ENCODE measurements around the gene SGTA.
"Not testable (repeated sequence)": the region's sequence is repeated elsewhere in the genome, so short reads cannot be mapped to it uniquely, and the experiment has no call there.

SGTA gene

DNA sequence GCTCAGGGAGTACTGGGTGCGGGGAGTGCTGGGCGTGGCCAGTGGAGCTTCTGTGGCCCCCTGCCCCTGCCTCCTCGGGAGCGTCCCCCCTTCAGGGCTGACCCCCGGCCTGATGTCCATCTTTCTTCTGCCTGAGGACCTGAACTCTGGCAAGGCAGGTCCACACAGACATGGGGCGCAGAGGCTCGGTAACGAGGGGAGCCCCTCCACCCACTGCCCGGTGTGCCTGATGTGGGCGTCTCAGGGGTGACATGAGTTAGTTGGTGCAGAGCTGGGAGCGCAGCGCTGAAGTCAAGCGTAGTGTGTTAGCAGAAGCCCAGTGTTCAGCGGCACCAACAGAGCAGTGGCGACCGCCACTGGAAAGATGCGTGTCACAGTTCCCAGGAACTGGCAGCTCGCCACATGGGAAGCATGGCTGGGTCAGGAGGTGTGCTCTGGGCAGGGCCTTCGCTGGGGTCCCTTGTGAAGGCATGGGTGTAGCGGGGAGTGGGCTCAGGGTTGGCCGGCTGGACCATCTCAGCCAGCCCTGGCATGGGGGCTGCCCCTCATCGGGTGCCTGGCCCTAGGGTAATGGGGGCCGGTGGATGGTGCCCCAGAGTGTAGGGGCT, 13.7 kb upstream of the SGTA start:
- POLR2A ChIA-PET = no interaction called here

DNA sequence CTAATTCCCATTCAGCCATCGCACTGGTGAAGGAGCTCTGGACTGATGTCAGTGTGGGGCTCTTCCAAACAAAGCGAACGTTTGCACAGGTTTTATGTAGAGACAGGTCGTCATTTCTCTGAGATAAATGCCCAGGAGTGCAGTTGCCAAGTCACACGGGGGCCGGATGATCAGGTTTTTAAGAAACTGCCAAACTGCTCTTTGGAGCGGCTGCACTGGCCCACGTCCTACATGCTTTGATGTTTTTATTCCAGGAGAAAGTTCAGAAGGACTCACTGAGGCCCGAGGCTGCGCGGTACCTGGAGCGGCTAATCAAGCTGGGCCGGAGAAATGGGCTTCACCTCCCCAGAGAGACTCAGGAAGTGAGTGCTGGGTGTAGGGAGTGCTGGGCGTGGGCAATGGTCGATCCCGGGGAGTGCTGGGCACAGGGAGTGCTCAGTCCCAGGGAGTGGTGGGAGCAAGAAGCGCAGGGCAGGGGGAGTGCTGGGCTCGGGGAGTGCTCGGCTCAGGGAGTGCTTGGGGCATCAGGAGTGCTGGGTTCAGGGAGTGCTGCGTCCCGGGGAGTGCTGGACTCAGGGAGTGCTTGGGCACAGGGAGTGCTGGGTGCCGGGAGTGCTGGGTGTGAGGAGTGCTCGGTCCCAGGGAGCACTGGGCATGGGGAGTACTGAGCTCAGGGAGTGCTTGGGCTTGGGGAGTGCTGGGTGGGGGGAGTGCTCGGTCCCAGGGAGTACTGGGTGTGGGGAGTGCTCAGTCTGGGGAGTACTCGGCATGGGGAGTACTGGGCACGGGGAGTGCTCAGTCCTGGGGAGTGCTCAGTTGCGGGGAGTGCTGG, 13.0 kb upstream of the SGTA start:
- no peaks in the 10 kb centered on the region for H3K27me3 ChIP-seq (replicated peaks in 2 of 5; ENCODE audit: control insufficient read depth in 4 of 5, insufficient read depth in 5 of 5, low read length in 4 of 5)
- WGBS (ENCODE audit: insufficient coverage) = 95% methylated on average over 20 of the region's 27 CpGs
- H3K4me3 ChIP-seq (ENCODE audit: control insufficient read depth in 1 of 7, extremely low read depth in 1 of 7, insufficient read depth in 4 of 7, low read depth in 2 of 7, low read length in 6 of 7) = no peak overlapping the region
- ChIA-PET POLR2A (no interaction called here), CTCF (no interaction called here)
- no peak overlapping the region for H3K27ac ChIP-seq (ENCODE audit: insufficient read depth in 1 of 2, low read depth in 1 of 2, low read length in 2 of 2, poor library complexity in 1 of 2, severe bottlenecking in 2 of 2)
- peaks cover 0 to 79% (median 59%) of the 10 kb centered on the region in 4 experiments for H3K36me3 ChIP-seq (ENCODE audit: control insufficient read depth in 4 of 4, insufficient read depth in 4 of 4, low read length in 3 of 4)
- H3K4me1 ChIP-seq (ENCODE audit: control extremely low read depth in 1 of 4, control insufficient read depth in 4 of 4, insufficient read depth in 4 of 4, low read length in 3 of 4) = no peaks in the 10 kb centered on the region
- no peaks in the 10 kb centered on the region for H3K9me3 ChIP-seq (ENCODE audit: control extremely low read depth in 1 of 5, control insufficient read depth in 4 of 5, insufficient read depth in 2 of 5, low read depth in 1 of 5, low read length in 4 of 5)
- DNase-seq = no peak

More for the DNA sequence above, 13.7 kb upstream of the SGTA start:
- H3K27me3 ChIP-seq (replicated peaks in 2 of 5; ENCODE audit: control insufficient read depth in 4 of 5, insufficient read depth in 5 of 5, low read length in 4 of 5) = no peaks in the 10 kb centered on the region
- H3K27ac ChIP-seq (ENCODE audit: insufficient read depth in 1 of 2, low read depth in 1 of 2, low read length in 2 of 2, poor library complexity in 1 of 2, severe bottlenecking in 2 of 2) = no peak overlapping the region
- DNase-seq = no peak
- H3K4me3 ChIP-seq (ENCODE audit: control insufficient read depth in 1 of 7, extremely low read depth in 1 of 7, insufficient read depth in 4 of 7, low read depth in 2 of 7, low read length in 6 of 7) = no peak overlapping the region
- 97% methylated on average over 22 of the region's 23 CpGs for WGBS (ENCODE audit: insufficient coverage)
- no peaks in the 10 kb centered on the region for H3K4me1 ChIP-seq (ENCODE audit: control extremely low read depth in 1 of 4, control insufficient read depth in 4 of 4, insufficient read depth in 4 of 4, low read length in 3 of 4)
- CTCF ChIA-PET = no interaction called here
- H3K36me3 ChIP-seq (ENCODE audit: control insufficient read depth in 4 of 4, insufficient read depth in 4 of 4, low read length in 3 of 4) = peaks cover 0 to 79% (median 60%) of the 10 kb centered on the region in 4 experiments
- H3K9me3 ChIP-seq (ENCODE audit: control extremely low read depth in 1 of 5, control insufficient read depth in 4 of 5, insufficient read depth in 2 of 5, low read depth in 1 of 5, low read length in 4 of 5) = no peaks in the 10 kb centered on the region

- Histone ChIP-seq H3K4me3 (ENCODE audit: control insufficient read depth in 1 of 7, extremely low read depth in 1 of 7, insufficient read depth in 4 of 7, low read depth in 2 of 7, low read length in 6 of 7) (no peak overlapping the region), H3K4me1 (ENCODE audit: control extremely low read depth in 1 of 4, control insufficient read depth in 4 of 4, insufficient read depth in 4 of 4, low read length in 3 of 4) (no peaks in the 10 kb centered on the region), H3K27me3 (replicated peaks in 2 of 5; ENCODE audit: control insufficient read depth in 4 of 5, insufficient read depth in 5 of 5, low read length in 4 of 5) (no peaks in the 10 kb centered on the region), H3K9me3 (ENCODE audit: control extremely low read depth in 1 of 5, control insufficient read depth in 4 of 5, insufficient read depth in 2 of 5, low read depth in 1 of 5, low read length in 4 of 5) (no peaks in the 10 kb centered on the region), H3K27ac (ENCODE audit: insufficient read depth in 1 of 2, low read depth in 1 of 2, low read length in 2 of 2, poor library complexity in 1 of 2, severe bottlenecking in 2 of 2) (no peak overlapping the region), H3K36me3 (ENCODE audit: control insufficient read depth in 4 of 4, insufficient read depth in 4 of 4, low read length in 3 of 4) (peaks cover 0 to 79% (median 50%) of the 10 kb centered on the region in 4 experiments)
- ChIA-PET CTCF (no interaction called here), POLR2A (interaction anchor here (0.6 kb wide), 1 partner anchor 16 kb away, joined by 3 read pairs; no protein-coding TSS in a partner anchor)
- WGBS (ENCODE audit: insufficient coverage) = 96% methylated on average over 12 of the region's 12 CpGs
- DNase-seq = no peak
Measured at GRCh38 chr19:2793577-2793976, 10.5 kb upstream of the SGTA start.

GRCh38 chr19:2793126-2793525, 10.1 kb upstream of the SGTA start:
- WGBS (ENCODE audit: insufficient coverage) = 98% methylated on average over 6 of the region's 7 CpGs
- Histone ChIP-seq H3K4me1 (ENCODE audit: control extremely low read depth in 1 of 4, control insufficient read depth in 4 of 4, insufficient read depth in 4 of 4, low read length in 3 of 4) (no peaks in the 10 kb centered on the region), H3K9me3 (ENCODE audit: control extremely low read depth in 1 of 5, control insufficient read depth in 4 of 5, insufficient read depth in 2 of 5, low read depth in 1 of 5, low read length in 4 of 5) (no peaks in the 10 kb centered on the region), H3K27me3 (replicated peaks in 2 of 5; ENCODE audit: control insufficient read depth in 4 of 5, insufficient read depth in 5 of 5, low read length in 4 of 5) (no peaks in the 10 kb centered on the region), H3K27ac (ENCODE audit: insufficient read depth in 1 of 2, low read depth in 1 of 2, low read length in 2 of 2, poor library complexity in 1 of 2, severe bottlenecking in 2 of 2) (no peak overlapping the region), H3K4me3 (ENCODE audit: control insufficient read depth in 1 of 7, extremely low read depth in 1 of 7, insufficient read depth in 4 of 7, low read depth in 2 of 7, low read length in 6 of 7) (no peak overlapping the region), H3K36me3 (ENCODE audit: control insufficient read depth in 4 of 4, insufficient read depth in 4 of 4, low read length in 3 of 4) (peaks cover 0 to 78% (median 45%) of the 10 kb centered on the region in 4 experiments)
- POLR2A ChIA-PET = interaction anchor here (0.6 kb wide), 1 partner anchor 15 kb away, joined by 3 read pairs; no protein-coding TSS in a partner anchor
- no peak for DNase-seq
- CTCF ChIA-PET = no interaction called here

DNA sequence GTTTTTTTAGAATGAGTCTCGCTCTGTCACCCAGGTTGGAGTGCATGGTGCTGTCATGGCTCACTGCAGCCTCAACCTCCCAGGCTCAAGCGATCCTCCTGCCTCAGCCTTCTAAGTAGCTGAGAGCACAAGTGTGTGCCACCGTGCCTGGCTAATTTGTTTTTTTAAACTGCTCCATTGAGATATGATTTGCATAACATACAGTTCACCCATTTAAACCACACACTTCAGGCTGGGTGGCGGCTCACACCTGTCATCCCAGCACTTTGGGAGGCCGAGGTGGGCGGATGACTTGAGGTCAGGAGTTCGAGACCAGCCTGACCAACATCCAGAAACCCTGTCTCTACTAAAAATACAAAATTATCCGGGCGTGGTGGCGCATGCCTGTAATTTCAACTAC, 9.6 kb upstream of the SGTA start:
- H3K27ac ChIP-seq (ENCODE audit: insufficient read depth in 1 of 2, low read depth in 1 of 2, low read length in 2 of 2, poor library complexity in 1 of 2, severe bottlenecking in 2 of 2); H3K4me1 ChIP-seq (ENCODE audit: control extremely low read depth in 1 of 4, control insufficient read depth in 4 of 4, insufficient read depth in 4 of 4, low read length in 3 of 4); H3K4me3 ChIP-seq (ENCODE audit: control insufficient read depth in 1 of 7, extremely low read depth in 1 of 7, insufficient read depth in 4 of 7, low read depth in 2 of 7, low read length in 6 of 7); H3K27me3 ChIP-seq (replicated peaks in 2 of 5; ENCODE audit: control insufficient read depth in 4 of 5, insufficient read depth in 5 of 5, low read length in 4 of 5); CTCF ChIA-PET; H3K9me3 ChIP-seq (ENCODE audit: control extremely low read depth in 1 of 5, control insufficient read depth in 4 of 5, insufficient read depth in 2 of 5, low read depth in 1 of 5, low read length in 4 of 5); DNase-seq; POLR2A ChIA-PET: not testable (repeated sequence)
- peaks cover 0 to 79% (median 46%) of the 10 kb centered on the region in 4 experiments for H3K36me3 ChIP-seq (ENCODE audit: control insufficient read depth in 4 of 4, insufficient read depth in 4 of 4, low read length in 3 of 4)
- over 99% methylated on average over 8 of the region's 10 CpGs for WGBS (ENCODE audit: insufficient coverage)

- H3K27me3 ChIP-seq (replicated peaks in 2 of 5; ENCODE audit: control insufficient read depth in 4 of 5, insufficient read depth in 5 of 5, low read length in 4 of 5) = no peaks in the 10 kb centered on the region
- H3K36me3 ChIP-seq (ENCODE audit: control insufficient read depth in 4 of 4, insufficient read depth in 4 of 4, low read length in 3 of 4) = peaks cover 0 to 72% (median 42%) of the 10 kb centered on the region in 4 experiments
- POLR2A ChIA-PET = no interaction called here
- CTCF ChIA-PET = interaction anchor here (0.9 kb wide), 1 partner anchor 29 kb away, joined by 3 read pairs; no protein-coding TSS in a partner anchor
- 96% methylated on average over 16 of the region's 16 CpGs for WGBS (ENCODE audit: insufficient coverage)
- H3K4me1 ChIP-seq (ENCODE audit: control extremely low read depth in 1 of 4, control insufficient read depth in 4 of 4, insufficient read depth in 4 of 4, low read length in 3 of 4) = no peaks in the 10 kb centered on the region
- no peaks in the 10 kb centered on the region for H3K9me3 ChIP-seq (ENCODE audit: control extremely low read depth in 1 of 5, control insufficient read depth in 4 of 5, insufficient read depth in 2 of 5, low read depth in 1 of 5, low read length in 4 of 5)
- H3K27ac ChIP-seq (ENCODE audit: insufficient read depth in 1 of 2, low read depth in 1 of 2, low read length in 2 of 2, poor library complexity in 1 of 2, severe bottlenecking in 2 of 2) = no peak overlapping the region
- no peak for DNase-seq
- H3K4me3 ChIP-seq (ENCODE audit: control insufficient read depth in 1 of 7, extremely low read depth in 1 of 7, insufficient read depth in 4 of 7, low read depth in 2 of 7, low read length in 6 of 7) = no peak overlapping the region
Measured at GRCh38 chr19:2791876-2792275, 8.8 kb upstream of the SGTA start.

DNA sequence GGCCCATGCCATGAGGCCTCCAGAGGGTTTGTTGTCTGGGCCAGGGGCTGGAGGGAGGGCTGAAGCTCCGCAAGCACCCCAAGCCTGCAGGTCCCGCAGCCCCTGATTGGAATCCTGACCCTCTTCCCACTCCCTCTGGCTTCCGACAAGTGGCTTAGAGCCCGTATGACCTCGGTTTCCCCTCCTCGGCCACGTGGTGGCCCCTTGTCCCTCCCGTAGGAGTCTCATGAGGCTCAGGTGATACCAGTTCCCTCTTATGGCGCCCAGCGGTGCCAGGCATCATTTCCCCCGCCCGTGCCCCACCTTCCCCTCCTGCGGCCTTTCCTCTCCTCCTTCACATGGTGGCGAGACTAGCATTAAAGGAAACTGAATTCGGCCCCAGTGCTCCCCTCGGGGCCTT, 8.4 kb upstream of the SGTA start:
- H3K4me3 ChIP-seq (ENCODE audit: control insufficient read depth in 1 of 7, extremely low read depth in 1 of 7, insufficient read depth in 4 of 7, low read depth in 2 of 7, low read length in 6 of 7) = no peak overlapping the region
- no peaks in the 10 kb centered on the region for H3K9me3 ChIP-seq (ENCODE audit: control extremely low read depth in 1 of 5, control insufficient read depth in 4 of 5, insufficient read depth in 2 of 5, low read depth in 1 of 5, low read length in 4 of 5)
- no peak for DNase-seq
- ChIA-PET CTCF (interaction anchor here (0.9 kb wide), 1 partner anchor 29 kb away, joined by 3 read pairs; no protein-coding TSS in a partner anchor), POLR2A (no interaction called here)
- H3K27ac ChIP-seq (ENCODE audit: insufficient read depth in 1 of 2, low read depth in 1 of 2, low read length in 2 of 2, poor library complexity in 1 of 2, severe bottlenecking in 2 of 2) = no peak overlapping the region
- peaks cover 0 to 67% (median 38%) of the 10 kb centered on the region in 4 experiments for H3K36me3 ChIP-seq (ENCODE audit: control insufficient read depth in 4 of 4, insufficient read depth in 4 of 4, low read length in 3 of 4)
- peaks cover 0 to 1% (median under 1%) of the 10 kb centered on the region in 4 experiments for H3K4me1 ChIP-seq (ENCODE audit: control extremely low read depth in 1 of 4, control insufficient read depth in 4 of 4, insufficient read depth in 4 of 4, low read length in 3 of 4)
- H3K27me3 ChIP-seq (replicated peaks in 2 of 5; ENCODE audit: control insufficient read depth in 4 of 5, insufficient read depth in 5 of 5, low read length in 4 of 5) = no peaks in the 10 kb centered on the region
- 96% methylated on average over 15 of the region's 16 CpGs for WGBS (ENCODE audit: insufficient coverage)

All from common myeloid progenitor, CD34-positive (primary cell).